Ectodermal cell (in vitro differentiated cells): ENCODE data around the gene IRF2.

ENCODE experiments used
- H3K27ac ChIP-seq: 2 replicates; pipeline ENCODE4 v1.7.0; 2013; ENCODE audit warnings: mild to moderate bottlenecking, low read depth, low read length; ENCODE audit not compliant: insufficient read depth, poor library complexity, severe bottlenecking
- H3K27me3 ChIP-seq: 2 replicates; pipeline ENCODE4 v1.7.0; 2013; ENCODE audit warnings: mild to moderate bottlenecking, low read length; ENCODE audit not compliant: insufficient read depth, control insufficient read depth, poor library complexity, severe bottlenecking
- H3K36me3 ChIP-seq: one replicate; pipeline ENCODE4 v1.7.0; 2013; ENCODE audit warnings: low read length; ENCODE audit not compliant: control insufficient read depth, insufficient read depth
- H3K4me1 ChIP-seq: one replicate; pipeline ENCODE4 v1.7.0; 2013; ENCODE audit warnings: low read length; ENCODE audit not compliant: control insufficient read depth, insufficient read depth
- H3K4me3 ChIP-seq: 2 replicates; pipeline ENCODE4 v1.7.0; 2013; ENCODE audit warnings: low read depth, low read length, control low read depth; ENCODE audit not compliant: insufficient read depth
- H3K9me3 ChIP-seq: 2 replicates; pipeline ENCODE4 v1.7.0; 2013; ENCODE audit warnings: mild to moderate bottlenecking, low read length, moderate library complexity; ENCODE audit not compliant: control insufficient read depth
- WGBS, 2 experiments: methylation state at CpG; one replicate each; pipeline ENCODE4 v1.1.7; 2013; ENCODE audit warnings: missing lambda C conversion rate in 2 of 2; 5-methylcytosine and 5-hydroxymethylcytosine counted together

The IRF2 gene

GRCh38 chr4:184463158-184463557 is 11.2 kb downstream of the IRF2 start:
- no peaks in the 10 kb centered on the region for H3K4me1 ChIP-seq
- H3K27me3 ChIP-seq, result no peaks in the 10 kb centered on the region
- no peak overlapping the region for H3K27ac ChIP-seq
- WGBS, 2 experiments, result 100% methylated on average over 1 of the region's 2 CpGs; no CpG with 5 or more reads in 1 of the 2 experiments
- H3K9me3 ChIP-seq, result no peaks in the 10 kb centered on the region
- H3K4me3 ChIP-seq, result no peak overlapping the region
- H3K36me3 ChIP-seq, result no peaks in the 10 kb centered on the region

GRCh38 chr4:184462724-184463123 is 11.6 kb downstream of the IRF2 start:
- Histone ChIP-seq H3K27me3 (no peaks in the 10 kb centered on the region), H3K4me1 (no peaks in the 10 kb centered on the region), H3K36me3 (no peaks in the 10 kb centered on the region), H3K27ac (no peak overlapping the region), H3K9me3 (no peaks in the 10 kb centered on the region), H3K4me3 (no peak overlapping the region)
- WGBS, 2 experiments, result 93% methylated on average over 2 of the region's 2 CpGs; no CpG with 5 or more reads in 1 of the 2 experiments

- Histone ChIP-seq H3K4me1 (no peaks in the 10 kb centered on the region), H3K27ac (no peak overlapping the region), H3K4me3 (no peak overlapping the region), H3K36me3 (no peaks in the 10 kb centered on the region), H3K9me3 (no peaks in the 10 kb centered on the region), H3K27me3 (no peaks in the 10 kb centered on the region)
- 70 to 73% methylated on average over 7 of the region's 7 CpGs for WGBS, 2 experiments
Observed at GRCh38 chr4:184461711-184462441, 12.5 kb downstream of the IRF2 start.

- Histone ChIP-seq H3K4me3 (no peak overlapping the region), H3K4me1 (no peaks in the 10 kb centered on the region), H3K27ac (no peak overlapping the region), H3K27me3 (no peaks in the 10 kb centered on the region), H3K36me3 (no peaks in the 10 kb centered on the region), H3K9me3 (no peaks in the 10 kb centered on the region)
- WGBS, 2 experiments, result 85 to 90% methylated on average over 13 of the region's 13 CpGs
Observed at GRCh38 chr4:184460499-184461285, 13.7 kb downstream of the IRF2 start.

GRCh38 chr4:184459413-184459812 is 14.9 kb downstream of the IRF2 start:
- 88 to 99% methylated on average over 3 of the region's 3 CpGs for WGBS, 2 experiments
- Histone ChIP-seq H3K4me1 (no peaks in the 10 kb centered on the region), H3K27ac (no peak overlapping the region)

GRCh38 chr4:184457535-184458249 is 16.7 kb downstream of the IRF2 start:
- H3K36me3 ChIP-seq, result no peaks in the 10 kb centered on the region
- H3K4me1 ChIP-seq, result no peaks in the 10 kb centered on the region

More at GRCh38 chr4:184459413-184459812, 14.9 kb downstream of the IRF2 start:
- Histone ChIP-seq H3K36me3 (no peaks in the 10 kb centered on the region), H3K4me3 (no peak overlapping the region), H3K27me3 (no peaks in the 10 kb centered on the region), H3K9me3 (no peaks in the 10 kb centered on the region)

GRCh38 chr4:184456337-184456736 is 18.0 kb downstream of the IRF2 start:
- 95 to 97% methylated on average over 26 of the region's 26 CpGs for WGBS, 2 experiments
- no peak overlapping the region for H3K27ac ChIP-seq
- no peaks in the 10 kb centered on the region for H3K9me3 ChIP-seq
- H3K27me3 ChIP-seq, result no peaks in the 10 kb centered on the region
- no peak overlapping the region for H3K4me3 ChIP-seq
- H3K4me1 ChIP-seq, result no peaks in the 10 kb centered on the region
- H3K36me3 ChIP-seq, result no peaks in the 10 kb centered on the region

More at GRCh38 chr4:184457535-184458249, 16.7 kb downstream of the IRF2 start:
- WGBS, 2 experiments, result 83 to 85% methylated on average over 11 of the region's 11 CpGs
- no peaks in the 10 kb centered on the region for H3K27me3 ChIP-seq
- H3K4me3 ChIP-seq, result no peak overlapping the region
- H3K27ac ChIP-seq, result no peak overlapping the region
- no peaks in the 10 kb centered on the region for H3K9me3 ChIP-seq

DNA sequence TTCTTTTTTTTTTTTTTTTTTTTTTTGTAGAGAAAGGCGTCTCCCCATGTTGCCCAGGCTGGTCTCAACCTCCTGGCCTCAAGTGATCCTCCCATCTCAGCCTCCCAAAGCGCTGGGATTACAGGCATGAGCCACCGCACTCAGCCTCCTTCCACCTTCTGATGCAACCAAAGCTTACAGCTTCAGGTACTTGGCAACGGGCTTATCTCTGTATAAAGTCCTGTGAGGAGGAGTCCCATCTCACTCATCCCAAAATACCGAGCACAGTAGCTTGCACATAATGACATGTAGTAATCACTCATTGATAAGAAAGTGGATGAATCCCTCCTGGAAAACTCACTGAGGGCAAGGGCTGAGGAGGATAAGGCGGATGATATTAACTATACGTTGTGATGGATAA is 19.1 kb downstream of the IRF2 start:
- Histone ChIP-seq H3K4me3 (no peak overlapping the region), H3K27ac (no peak overlapping the region), H3K36me3 (no peaks in the 10 kb centered on the region), H3K4me1 (no peaks in the 10 kb centered on the region), H3K9me3 (no peaks in the 10 kb centered on the region), H3K27me3 (no peaks in the 10 kb centered on the region)
- WGBS, 2 experiments, result 95 to 96% methylated on average over 5 to 7 of the region's 7 CpGs

DNA sequence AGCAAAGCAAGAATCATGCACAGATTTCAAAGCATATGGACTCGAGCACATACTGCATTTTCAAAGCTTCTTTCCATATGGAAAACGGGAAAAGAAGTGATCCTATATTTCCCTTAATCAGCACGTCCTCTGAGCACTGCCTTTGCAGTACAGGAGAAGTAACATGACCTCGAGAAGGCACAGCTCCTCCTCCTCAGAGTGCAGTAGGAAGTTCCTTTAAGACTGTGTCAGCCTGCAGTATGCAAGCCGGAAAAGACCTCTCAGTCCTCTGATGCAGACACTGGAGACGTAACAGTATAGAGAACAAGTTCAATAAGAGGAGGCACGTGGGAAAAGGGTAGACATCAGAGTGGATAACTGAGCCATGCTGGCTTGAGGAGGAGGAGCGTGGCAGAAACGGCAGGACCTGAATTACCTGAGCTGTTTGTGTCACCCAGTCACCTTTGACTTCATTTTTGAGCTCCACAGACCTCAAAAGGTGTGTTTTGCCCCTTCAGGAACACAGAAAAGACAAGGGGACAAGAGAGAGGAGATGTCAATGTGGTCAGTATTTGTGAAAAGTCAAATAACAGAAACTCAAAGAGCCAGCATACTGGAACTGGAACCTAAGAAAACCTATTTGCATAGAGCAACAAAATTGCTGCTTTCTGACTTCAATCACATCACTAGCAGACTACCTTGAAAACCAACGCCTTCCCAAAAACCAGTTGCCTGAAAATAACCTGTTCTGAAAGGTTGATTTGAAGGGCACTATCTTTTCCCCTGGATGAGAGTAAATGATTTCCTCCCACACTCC is 20.8 kb downstream of the IRF2 start:
- 34 to 40% methylated on average over 10 of the region's 10 CpGs for WGBS, 2 experiments
- Histone ChIP-seq H3K9me3 (no peaks in the 10 kb centered on the region), H3K27ac (no peak overlapping the region), H3K27me3 (no peaks in the 10 kb centered on the region), H3K36me3 (no peaks in the 10 kb centered on the region), H3K4me3 (no peak overlapping the region), H3K4me1 (no peaks in the 10 kb centered on the region)
